Sigmoid colon (tissue), 4 donors: ENCODE measurements around the gene CEP85L.

Experiments used
- CTCF ChIP-seq, 4 experiments: fragments of 450-650 bp in 3 of 4; fragments of 200-600 bp in 1 of 4; IDR thresholded peaks; one replicate each; pipeline ENCODE4 v1.5.1; 2016 to 2019; ENCODE audit warnings: antibody characterized with exemption in 4 of 4, mild to moderate bottlenecking in 3 of 4, moderate library complexity in 2 of 4
- POLR2A ChIP-seq, 2 donors: fragments of 450-650 bp; IDR thresholded peaks; one replicate each; pipeline ENCODE4 v1.6.1; 2016; ENCODE audit warnings: antibody characterized with exemption in 2 of 2, mild to moderate bottlenecking in 2 of 2, moderate library complexity in 2 of 2
- POLR2AphosphoS5 ChIP-seq, 4 donors: sonication (generic); formaldehyde crosslinking; IDR thresholded peaks; one replicate each; pipeline ENCODE4 v1.6.1; 2017; ENCODE audit warnings: antibody characterized with exemption in 4 of 4

- TF ChIP-seq CTCF (IDR thresholded peaks at IDR 0.05) (no peak), POLR2AphosphoS5 (IDR thresholded peaks at IDR 0.05) (no peak), POLR2A (IDR thresholded peaks at IDR 0.05) (no peak)
These were observed 742 bp upstream of the CEP85L start for GRCh38 chr6:118652051-118652615.
